Stimulated activated CD4-positive, alpha-beta T cell treated with anti-CD3 and anti-CD28 coated beads, Interleukin-2, amount 100 ng/mL, for 24 hours (primary cell): ENCODE results near the gene HDHD3.
"Not testable (repeated sequence)": the region's sequence is repeated elsewhere in the genome, so short reads cannot be mapped to it uniquely, and the experiment has no call there.

Source experiments
- DNase-seq, 2 donors: peaks; one replicate each; pipeline ENCODE4 v3.0.0-alpha.2; 2020

HDHD3 gene

GRCh38 chr9:113376634-113377567, at the start of gene HDHD3:
TSS of gene HDHD3 (minus strand) at chr9:113376986. CDS start at chr9:113374354, 2,632 bp downstream.
- DNase-seq, result peak; percentile 71 to 82

- DNase-seq, result no peak
Measured at GRCh38 chr9:113425072-113425471, 48.3 kb upstream of the HDHD3 start.

DNA sequence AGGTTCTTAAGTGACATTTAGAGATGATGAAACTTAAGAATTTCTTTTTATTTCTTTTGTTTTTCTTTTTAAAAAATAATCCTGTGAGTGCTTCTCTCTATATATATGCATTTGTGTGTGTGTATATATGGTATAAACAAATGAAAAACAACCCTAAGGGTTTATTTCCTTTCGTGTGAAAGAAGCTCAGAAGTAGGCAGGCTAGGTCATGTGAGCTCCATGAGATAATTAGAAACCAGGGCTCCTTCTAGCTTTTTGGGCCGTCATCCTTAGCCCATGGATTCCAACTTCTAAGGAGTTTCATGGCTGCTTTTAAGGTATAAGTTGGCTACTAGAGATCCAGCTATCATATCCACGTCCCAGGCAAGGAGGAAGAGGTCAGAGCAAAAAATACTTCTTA, 44.9 kb upstream of the HDHD3 start:
- DNase-seq, result no peak

DNA sequence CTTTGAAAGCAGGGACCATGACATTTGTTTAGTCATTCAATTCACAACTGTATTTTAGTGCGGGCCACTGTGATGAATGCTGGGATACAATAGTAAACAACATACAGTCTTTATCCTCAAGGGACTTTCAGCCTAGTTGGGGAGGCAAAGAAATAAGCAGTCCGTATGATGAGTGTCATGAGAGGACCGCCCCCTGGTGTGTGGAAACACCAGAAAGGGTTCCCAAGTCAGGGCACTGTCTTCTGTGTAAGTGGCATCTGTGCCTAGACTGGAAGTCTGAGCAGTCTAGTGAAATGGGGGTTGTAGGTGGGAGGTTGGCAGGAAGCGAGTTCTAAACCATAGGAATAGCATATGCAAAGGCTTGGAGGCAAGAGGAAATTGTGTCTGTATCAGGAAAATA, 40.6 kb upstream of the HDHD3 start:
- no peak for DNase-seq

DNA sequence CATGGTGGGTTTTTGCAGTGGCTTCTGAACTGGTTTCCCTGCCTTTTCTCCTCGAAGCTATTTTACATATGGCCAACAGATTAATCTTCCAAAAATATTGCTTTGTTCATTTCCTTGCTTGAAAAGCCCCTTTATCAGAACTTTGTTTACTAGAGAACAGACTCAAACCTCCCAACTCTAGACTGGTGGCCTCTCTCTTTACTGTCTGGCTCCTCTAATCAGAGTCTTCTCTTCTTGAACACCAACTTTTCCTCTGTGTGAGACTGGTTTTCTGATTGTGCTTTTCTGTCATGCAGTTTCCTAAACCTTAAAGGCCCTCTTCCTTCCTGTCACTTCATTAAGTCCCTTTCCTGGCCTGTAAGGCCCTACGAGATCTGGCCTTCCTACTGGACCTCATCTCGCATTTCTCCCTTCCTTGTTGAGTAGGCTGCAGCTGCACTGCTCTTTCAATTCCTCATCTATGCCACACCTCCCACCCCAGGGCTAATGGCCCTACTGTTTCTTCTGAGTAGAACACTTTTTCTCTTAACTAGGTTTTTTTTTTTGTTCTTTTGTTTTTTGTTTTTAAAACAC, 39.4 kb upstream of the HDHD3 start:
- no peak for DNase-seq

DNA sequence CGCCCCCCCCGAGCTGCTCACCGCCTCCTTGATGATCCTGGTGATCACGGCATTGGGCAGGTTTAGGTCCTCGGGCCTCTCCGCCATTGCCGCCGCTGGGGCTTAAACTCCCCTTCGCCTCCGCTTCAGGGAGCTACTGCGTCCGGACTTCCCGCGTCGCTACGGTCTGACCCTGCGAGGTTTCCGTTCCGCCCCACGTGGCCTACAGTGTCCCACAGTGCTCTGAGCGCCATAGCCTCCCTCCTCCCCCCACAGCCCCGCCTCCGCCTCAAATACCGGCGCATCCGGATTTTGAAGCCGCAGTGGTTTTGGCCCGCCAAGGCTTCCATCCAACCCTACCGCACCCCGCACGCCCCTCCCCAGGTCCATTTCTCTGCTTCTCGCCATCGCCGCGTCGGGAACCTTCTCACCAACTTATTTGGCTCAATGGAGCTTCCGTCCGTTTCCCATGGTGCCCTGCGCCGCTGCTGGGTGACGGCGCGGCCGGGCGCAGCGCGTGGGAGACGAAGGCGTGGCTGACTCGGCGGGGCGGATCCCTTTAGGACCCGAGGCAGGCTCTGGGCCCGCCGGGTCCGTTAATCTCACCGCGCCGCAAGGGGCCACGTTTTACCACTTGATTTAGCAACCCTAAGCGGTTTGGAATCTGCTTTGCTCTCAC, 33.5 kb upstream of the HDHD3 start, which contains the start of the genes C9orf43 and POLE3:
TSS of gene C9orf43 (plus strand) at position 541 of the 658 bp plus-strand sequence. CDS start 2,747 bp downstream, outside the sequence.
TSS of gene POLE3 (minus strand) at position 469 of the 658 bp plus-strand sequence. CDS start at position 87, 382 bp downstream.
- DNase-seq, result peak; percentile 96

GRCh38 chr9:113409883-113410206, 33.1 kb upstream of the HDHD3 start:
- DNase-seq, result no peak

DNA sequence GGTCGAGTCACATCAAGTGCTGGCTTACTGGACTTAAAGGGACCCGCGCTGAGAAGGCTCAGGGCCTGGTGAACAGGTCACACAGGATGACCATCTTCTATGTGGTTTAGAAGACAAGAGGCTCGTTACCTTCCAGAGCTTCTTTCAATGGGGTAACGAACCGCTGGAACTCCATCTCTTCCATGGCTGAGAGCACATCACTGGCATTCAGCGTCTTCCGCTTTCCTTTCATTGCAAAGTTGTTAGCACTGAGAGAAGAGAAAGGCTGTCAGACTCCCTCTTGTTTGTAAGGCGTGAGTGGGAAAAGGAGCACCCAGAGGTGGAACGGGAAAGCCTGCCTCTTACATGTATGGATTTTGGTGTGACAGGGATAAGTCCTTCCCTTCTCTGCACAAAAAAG, 32.7 kb upstream of the HDHD3 start:
- no peak for DNase-seq

DNA sequence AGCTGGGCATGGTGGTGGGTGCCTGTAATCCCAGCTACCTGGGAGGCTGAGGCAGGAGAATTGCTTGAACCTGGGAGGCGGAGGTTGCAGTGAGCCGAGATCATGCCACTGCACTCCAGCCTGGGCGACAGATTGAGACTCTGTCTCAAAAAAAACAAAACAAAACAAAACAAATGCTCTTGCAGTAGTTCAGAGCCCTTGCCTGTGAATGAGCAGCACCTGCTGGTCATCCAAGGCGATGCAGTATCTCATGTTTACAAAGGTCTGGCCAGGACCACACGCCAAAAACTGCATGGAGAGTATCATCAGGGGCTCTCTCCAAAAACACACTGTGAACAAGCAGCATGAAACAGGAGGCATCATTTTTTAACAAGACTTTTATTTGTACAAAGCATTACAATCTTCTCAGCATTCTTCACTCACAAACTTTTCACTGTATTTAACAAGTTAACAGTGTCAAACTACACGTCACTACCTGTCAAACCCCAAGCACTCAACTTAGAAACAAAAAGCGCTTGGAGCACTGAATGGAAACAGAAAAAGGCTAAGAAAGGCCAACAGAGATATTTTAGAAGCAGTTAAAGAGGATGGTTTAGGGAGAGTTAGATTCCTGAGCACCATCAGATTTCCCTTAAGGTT, 30.2 kb upstream of the HDHD3 start:
- peak; percentile 53 to 56 for DNase-seq

- DNase-seq, result not testable (repeated sequence)
Measured at GRCh38 chr9:113406353-113406752, 29.6 kb upstream of the HDHD3 start.

DNA sequence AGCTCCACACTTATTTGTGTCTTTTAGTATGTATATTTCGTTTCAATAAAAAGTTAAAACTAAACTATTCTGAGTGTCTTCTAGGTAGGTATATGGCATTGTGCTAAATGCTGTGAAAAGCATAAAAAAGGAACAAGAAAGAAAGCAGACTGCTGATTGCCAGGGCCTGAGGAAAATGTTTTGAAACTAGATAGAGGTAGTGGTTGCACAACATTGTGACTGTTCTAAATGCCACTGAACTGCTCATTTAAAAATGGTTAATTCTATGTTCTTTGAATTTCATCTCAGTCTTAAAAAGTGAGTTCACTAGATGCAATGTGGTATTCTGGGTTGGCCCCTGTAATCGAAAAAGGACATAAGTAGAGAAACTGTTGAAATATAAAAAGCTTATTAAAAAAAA, 26.9 kb upstream of the HDHD3 start:
- no peak for DNase-seq

GRCh38 chr9:113401027-113401792, 24.4 kb upstream of the HDHD3 start, which contains the start of gene ALAD:
TSS of gene ALAD (minus strand) at chr9:113401284. CDS start at chr9:113393559, 7,725 bp downstream.
- DNase-seq, result peak; percentile 99 to 100

GRCh38 chr9:113399646-113400200, 22.9 kb upstream of the HDHD3 start:
- DNase-seq, result no peak

- DNase-seq, result no peak
Measured at GRCh38 chr9:113398796-113399195, 22.0 kb upstream of the HDHD3 start.

DNA sequence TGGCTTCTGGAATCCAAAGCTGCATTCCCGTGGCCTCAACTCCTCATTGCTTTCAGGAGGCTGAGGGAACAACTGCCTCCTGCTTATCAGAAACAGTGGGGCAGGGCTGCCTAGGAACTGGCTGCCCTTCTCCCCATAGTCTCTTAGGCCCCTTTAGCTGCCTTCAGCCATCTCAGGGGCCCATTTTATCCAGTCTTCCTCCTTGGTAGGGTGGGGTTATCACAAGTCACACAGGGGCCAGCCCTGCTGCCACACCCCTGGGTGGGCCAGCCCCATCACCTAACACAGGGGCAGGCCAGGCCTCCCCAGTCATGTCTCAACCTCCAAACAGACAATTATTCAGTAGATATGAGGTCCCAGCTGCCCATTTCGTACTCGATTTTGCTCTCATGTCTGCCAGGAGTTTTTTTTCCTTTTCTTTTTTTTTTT, 20.4 kb upstream of the HDHD3 start:
- no peak for DNase-seq

- no peak for DNase-seq
Measured at GRCh38 chr9:113395000-113395861, 18.4 kb upstream of the HDHD3 start.

- no peak for DNase-seq
Measured at GRCh38 chr9:113393281-113393680, 16.5 kb upstream of the HDHD3 start.

DNA sequence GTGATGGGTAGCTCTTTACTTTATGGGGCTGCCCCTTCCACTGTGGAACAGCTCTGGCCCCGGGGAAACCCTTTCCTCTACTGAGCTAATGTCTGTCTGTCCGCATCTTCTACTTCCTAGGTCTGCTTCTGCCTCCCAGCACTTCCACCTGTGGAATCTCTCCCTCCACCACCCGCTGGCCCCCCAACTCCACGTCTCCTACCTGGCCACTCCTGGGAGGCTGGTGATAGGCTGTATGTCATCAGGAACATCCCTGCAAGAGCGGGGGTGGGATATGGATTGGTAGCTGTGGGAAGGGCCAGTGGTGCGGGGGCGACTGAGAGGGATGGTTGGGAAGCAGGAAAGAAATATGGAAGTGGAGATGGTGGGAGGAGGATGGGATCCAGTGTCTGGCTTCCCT, 15.1 kb upstream of the HDHD3 start:
- no peak for DNase-seq

- no peak for DNase-seq
Measured at GRCh38 chr9:113390192-113390960, 13.6 kb upstream of the HDHD3 start.

- no peak for DNase-seq
Measured at GRCh38 chr9:113389451-113389850, 12.7 kb upstream of the HDHD3 start.
